ENCODE data around the gene WRAP73.

Gene WRAP73

GRCh38 chr1:3657096-3657475, 7.2 kb upstream of the WRAP73 start:
- Histone ChIP-seq H3K27me3 (peaks cover 86% of the 10 kb centered on the region), H3K27ac (no peak overlapping the region), H3K36me3 (no peaks in the 10 kb centered on the region), H3K4me1 (ENCODE audit: control insufficient read depth in 1 of 2, insufficient read depth in 1 of 2, low read depth in 1 of 2, low read length in 1 of 2) (peaks cover 9 to 12% of the 10 kb centered on the region in 2 experiments), H3K4me3 (ENCODE audit: low read depth in 1 of 2, low read length in 1 of 2) (no peak overlapping the region), H3K9me3 (no peaks in the 10 kb centered on the region)
- TF ChIP-seq CTCF (IDR thresholded peaks at IDR 0.05) = no peak

- no peaks in the 10 kb centered on the region for H3K36me3 ChIP-seq
- H3K4me1 ChIP-seq (ENCODE audit: control insufficient read depth in 1 of 2, insufficient read depth in 1 of 2, low read depth in 1 of 2, low read length in 1 of 2) = peaks cover 14 to 17% of the 10 kb centered on the region in 2 experiments
- peaks cover 91% of the 10 kb centered on the region for H3K27me3 ChIP-seq
- no peak overlapping the region for H3K4me3 ChIP-seq (ENCODE audit: low read depth in 1 of 2, low read length in 1 of 2)
- no peaks in the 10 kb centered on the region for H3K9me3 ChIP-seq
- TF ChIP-seq CTCF (IDR thresholded peaks at IDR 0.05) = no peak
- H3K27ac ChIP-seq = no peak overlapping the region
Observed at GRCh38 chr1:3656450-3657095, 6.7 kb upstream of the WRAP73 start.

DNA sequence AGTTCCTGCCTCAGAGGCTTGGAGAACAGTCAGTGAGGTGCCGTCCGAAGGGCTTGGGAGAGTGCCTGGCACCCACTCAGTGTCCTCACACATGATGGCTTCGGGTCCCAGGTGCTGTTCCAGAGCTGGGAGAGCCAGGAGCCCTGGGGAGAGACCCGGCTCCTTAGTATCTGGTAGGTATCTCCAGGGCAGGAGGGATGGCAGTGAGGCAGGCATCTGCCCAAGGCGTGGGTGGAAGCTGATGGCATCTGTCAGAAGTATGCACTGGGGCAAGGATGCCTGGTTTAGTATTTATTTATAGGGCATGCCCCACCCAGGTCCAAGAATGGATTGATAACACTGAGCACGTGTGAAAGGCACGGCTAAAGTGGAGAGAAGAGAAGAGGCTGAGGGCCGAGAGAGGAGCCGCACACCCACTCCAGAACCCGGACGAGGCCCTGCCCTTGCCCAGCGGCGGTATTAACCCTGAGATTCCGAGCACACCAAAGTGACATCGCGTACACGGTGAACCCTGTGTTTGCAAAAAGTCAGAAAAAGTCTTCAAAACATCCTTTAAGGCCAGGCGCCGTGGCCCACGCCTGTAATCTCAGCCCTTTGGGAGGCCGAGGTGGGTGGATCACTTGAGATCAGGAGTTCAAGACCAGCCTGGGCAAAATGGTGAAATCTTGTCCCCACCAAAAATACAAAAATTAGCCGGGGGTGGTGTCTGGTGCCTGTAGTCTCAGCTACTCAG, 4.8 kb upstream of the WRAP73 start:
- H3K27me3 ChIP-seq = peaks cover 97% of the 10 kb centered on the region
- no peak overlapping the region for H3K27ac ChIP-seq
- TF ChIP-seq CTCF (IDR thresholded peaks at IDR 0.05) = no peak
- peaks cover 31 to 35% of the 10 kb centered on the region in 2 experiments for H3K4me1 ChIP-seq (ENCODE audit: control insufficient read depth in 1 of 2, insufficient read depth in 1 of 2, low read depth in 1 of 2, low read length in 1 of 2)
- no peaks in the 10 kb centered on the region for H3K36me3 ChIP-seq
- H3K9me3 ChIP-seq = no peaks in the 10 kb centered on the region
- no peak overlapping the region for H3K4me3 ChIP-seq (ENCODE audit: low read depth in 1 of 2, low read length in 1 of 2)

DNA sequence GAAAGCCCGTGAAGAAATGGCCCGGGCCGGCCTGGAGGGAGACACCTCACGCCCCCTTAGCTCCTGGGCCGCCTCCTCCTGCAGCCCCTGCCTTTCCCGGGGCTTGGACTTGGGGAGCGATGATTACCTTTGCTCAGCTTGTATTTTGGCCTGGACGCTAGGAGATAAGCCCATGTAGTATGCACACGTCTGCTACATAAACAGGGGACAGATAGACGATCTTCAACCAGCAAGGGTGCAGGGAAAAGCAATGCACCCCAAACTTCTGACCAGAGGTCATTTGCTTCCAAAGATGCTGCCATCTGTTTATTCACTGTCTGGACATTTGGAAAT, 3.3 kb upstream of the WRAP73 start:
- H3K4me3 ChIP-seq (ENCODE audit: low read depth in 1 of 2, low read length in 1 of 2) = no peak overlapping the region
- H3K27me3 ChIP-seq = peaks cover 83% of the 10 kb centered on the region

GRCh38 chr1:3652548-3653285, 2.8 kb upstream of the WRAP73 start:
- TF ChIP-seq CTCF (IDR thresholded peaks at IDR 0.05) = no peak
- peaks cover 77% of the 10 kb centered on the region for H3K27me3 ChIP-seq

More for the DNA sequence above, 3.3 kb upstream of the WRAP73 start:
- H3K9me3 ChIP-seq = no peaks in the 10 kb centered on the region
- no peak for TF ChIP-seq CTCF (IDR thresholded peaks at IDR 0.05)
- peaks cover 46 to 50% of the 10 kb centered on the region in 2 experiments for H3K4me1 ChIP-seq (ENCODE audit: control insufficient read depth in 1 of 2, insufficient read depth in 1 of 2, low read depth in 1 of 2, low read length in 1 of 2)
- no peak overlapping the region for H3K27ac ChIP-seq
- no peaks in the 10 kb centered on the region for H3K36me3 ChIP-seq

More at GRCh38 chr1:3652548-3653285, 2.8 kb upstream of the WRAP73 start:
- Histone ChIP-seq H3K9me3 (no peaks in the 10 kb centered on the region), H3K4me3 (ENCODE audit: low read depth in 1 of 2, low read length in 1 of 2) (peak overlapping the region; percentile 40 to 89), H3K36me3 (no peaks in the 10 kb centered on the region), H3K4me1 (ENCODE audit: control insufficient read depth in 1 of 2, insufficient read depth in 1 of 2, low read depth in 1 of 2, low read length in 1 of 2) (peaks cover 51 to 55% of the 10 kb centered on the region in 2 experiments), H3K27ac (no peak overlapping the region)

Data from neutrophil (primary cell).